CD4-positive, alpha-beta T cell treated with Interferon alpha-2 for 1 hour (primary cell): ENCODE measurements around the gene PRSS12.

Experiments
- DNase-seq, 2 donors: peaks; one replicate each; pipeline ENCODE4 v3.0.0-alpha.2; 2020 to 2022

Gene PRSS12

GRCh38 chr4:118354913-118355312 lies 2.1 kb upstream of the PRSS12 start:
- no peak for DNase-seq

GRCh38 chr4:118353534-118354030 lies 779 bp upstream of the PRSS12 start:
- no peak for DNase-seq

GRCh38 chr4:118351851-118352827 lies 664 bp downstream of the PRSS12 start:
- DNase-seq: peak in 1 of 2 donors; percentile 2

GRCh38 chr4:118350961-118351360 lies 1.8 kb downstream of the PRSS12 start:
- no peak for DNase-seq

GRCh38 chr4:118348886-118349285 lies 3.9 kb downstream of the PRSS12 start:
- no peak for DNase-seq

- no peak for DNase-seq
Measured at GRCh38 chr4:118346495-118346894, 6.3 kb downstream of the PRSS12 start.

GRCh38 chr4:118345813-118346212 lies 7.0 kb downstream of the PRSS12 start:
- no peak for DNase-seq

- no peak for DNase-seq
Measured at GRCh38 chr4:118344801-118345200, 8.0 kb downstream of the PRSS12 start.

GRCh38 chr4:118343501-118343900 lies 9.3 kb downstream of the PRSS12 start:
- no peak for DNase-seq

GRCh38 chr4:118340109-118340508 lies 12.7 kb downstream of the PRSS12 start:
- DNase-seq: no peak

- DNase-seq: no peak
Measured at GRCh38 chr4:118338981-118339765, 13.6 kb downstream of the PRSS12 start.

- no peak for DNase-seq
Measured at GRCh38 chr4:118338518-118338917, 14.3 kb downstream of the PRSS12 start.

GRCh38 chr4:118337954-118338353 lies 14.8 kb downstream of the PRSS12 start:
- DNase-seq: no peak

GRCh38 chr4:118335774-118336173 lies 17.0 kb downstream of the PRSS12 start:
- DNase-seq: no peak

GRCh38 chr4:118335324-118335723 lies 17.5 kb downstream of the PRSS12 start:
- DNase-seq: no peak

GRCh38 chr4:118331352-118331751 lies 21.5 kb downstream of the PRSS12 start:
- DNase-seq: no peak

GRCh38 chr4:118329849-118330248 lies 23.0 kb downstream of the PRSS12 start:
- DNase-seq: no peak

GRCh38 chr4:118327554-118328241 lies 25.1 kb downstream of the PRSS12 start:
- no peak for DNase-seq

GRCh38 chr4:118326585-118326984 lies 26.2 kb downstream of the PRSS12 start:
- DNase-seq: no peak

- no peak for DNase-seq
Measured at GRCh38 chr4:118325431-118325830, 27.4 kb downstream of the PRSS12 start.

GRCh38 chr4:118322831-118323502 lies 29.8 kb downstream of the PRSS12 start:
- no peak for DNase-seq

GRCh38 chr4:118318931-118319330 lies 33.9 kb downstream of the PRSS12 start:
- no peak for DNase-seq
